ENCODE measurements around the gene C20orf144.

GRCh38 chr20:33640287-33640686 lies 21.8 kb upstream of the C20orf144 start:
- TF ChIP-seq POLR2A (IDR thresholded peaks at IDR 0.05) (no peak), CTCF (IDR thresholded peaks at IDR 0.05) (no peak)

Data from uterus (tissue), 2 donors.